ENCODE data around the gene EGFL6.

EGFL6 gene

GRCh38 chrX:13607996-13608365 lies 38.6 kb downstream of the EGFL6 start:
- Histone ChIP-seq H4K20me1 (ENCODE audit: insufficient read depth, low read length) (no peaks in the 10 kb centered on the region), H3K4me1 (ENCODE audit: low read length) (no peaks in the 10 kb centered on the region), H3K9ac (ENCODE audit: low read length) (no peak overlapping the region), H3K27ac (ENCODE audit: low read length) (no peak overlapping the region), H3K36me3 (replicated peaks; ENCODE audit: low read depth, low read length) (no peaks in the 10 kb centered on the region), H3K79me2 (ENCODE audit: low read length) (no peaks in the 10 kb centered on the region), H3K9me3 (ENCODE audit: insufficient read depth, low read length) (no peaks in the 10 kb centered on the region), H3K4me3 (ENCODE audit: low read length) (no peak overlapping the region), H2AFZ (ENCODE audit: low read depth, low read length) (no peak overlapping the region), H3K27me3 (ENCODE audit: low read depth, low read length) (no peaks in the 10 kb centered on the region), H3K4me2 (ENCODE audit: low read length) (no peak overlapping the region)
- TF ChIP-seq CTCF (IDR thresholded peaks at IDR 0.05; ENCODE audit: low read depth, low read length), result no peak

GRCh38 chrX:13614154-13614553 lies 44.8 kb downstream of the EGFL6 start:
- Histone ChIP-seq H3K9me3 (ENCODE audit: insufficient read depth, low read length) (no peaks in the 10 kb centered on the region), H3K4me1 (ENCODE audit: low read length) (peaks cover 19% of the 10 kb centered on the region), H3K9ac (ENCODE audit: low read length) (no peak overlapping the region), H4K20me1 (ENCODE audit: insufficient read depth, low read length) (no peaks in the 10 kb centered on the region), H3K79me2 (ENCODE audit: low read length) (no peaks in the 10 kb centered on the region), H3K27ac (ENCODE audit: low read length) (no peak overlapping the region), H3K4me2 (ENCODE audit: low read length) (no peak overlapping the region), H3K36me3 (replicated peaks; ENCODE audit: low read depth, low read length) (no peaks in the 10 kb centered on the region), H3K27me3 (ENCODE audit: low read depth, low read length) (no peaks in the 10 kb centered on the region), H3K4me3 (ENCODE audit: low read length) (no peak overlapping the region), H2AFZ (ENCODE audit: low read depth, low read length) (no peak overlapping the region)
- no peak for TF ChIP-seq EZH2phosphoT487 (IDR thresholded peaks at IDR 0.05; ENCODE audit: low read depth)
- TF ChIP-seq CTCF (IDR thresholded peaks at IDR 0.05; ENCODE audit: low read depth, low read length), result no peak

- no peak for TF ChIP-seq CTCF (IDR thresholded peaks at IDR 0.05; ENCODE audit: low read depth, low read length)
- TF ChIP-seq EZH2phosphoT487 (IDR thresholded peaks at IDR 0.05; ENCODE audit: low read depth), result no peak
- Histone ChIP-seq H3K27ac (ENCODE audit: low read length) (no peak overlapping the region), H3K36me3 (replicated peaks; ENCODE audit: low read depth, low read length) (no peaks in the 10 kb centered on the region), H4K20me1 (ENCODE audit: insufficient read depth, low read length) (no peaks in the 10 kb centered on the region), H3K9ac (ENCODE audit: low read length) (no peak overlapping the region), H3K4me1 (ENCODE audit: low read length) (peaks cover 16% of the 10 kb centered on the region), H3K27me3 (ENCODE audit: low read depth, low read length) (no peaks in the 10 kb centered on the region), H3K4me2 (ENCODE audit: low read length) (no peak overlapping the region), H3K79me2 (ENCODE audit: low read length) (no peaks in the 10 kb centered on the region), H3K4me3 (ENCODE audit: low read length) (no peak overlapping the region), H2AFZ (ENCODE audit: low read depth, low read length) (no peak overlapping the region), H3K9me3 (ENCODE audit: insufficient read depth, low read length) (no peaks in the 10 kb centered on the region)
These were observed 50.8 kb downstream of the EGFL6 start for GRCh38 chrX:13620207-13620606.

- H2AFZ ChIP-seq (ENCODE audit: low read depth, low read length), result no peak overlapping the region
- no peaks in the 10 kb centered on the region for H3K79me2 ChIP-seq (ENCODE audit: low read length)
- no peak overlapping the region for H3K4me2 ChIP-seq (ENCODE audit: low read length)
- peaks cover 11% of the 10 kb centered on the region for H3K4me1 ChIP-seq (ENCODE audit: low read length)
- no peak for TF ChIP-seq CTCF (IDR thresholded peaks at IDR 0.05; ENCODE audit: low read depth, low read length)
- no peak for TF ChIP-seq EZH2phosphoT487 (IDR thresholded peaks at IDR 0.05; ENCODE audit: low read depth)
- no peaks in the 10 kb centered on the region for H4K20me1 ChIP-seq (ENCODE audit: insufficient read depth, low read length)
- no peak overlapping the region for H3K9ac ChIP-seq (ENCODE audit: low read length)
- no peaks in the 10 kb centered on the region for H3K27me3 ChIP-seq (ENCODE audit: low read depth, low read length)
- no peak overlapping the region for H3K4me3 ChIP-seq (ENCODE audit: low read length)
- H3K9me3 ChIP-seq (ENCODE audit: insufficient read depth, low read length), result no peaks in the 10 kb centered on the region
- no peak overlapping the region for H3K27ac ChIP-seq (ENCODE audit: low read length)
- H3K36me3 ChIP-seq (replicated peaks; ENCODE audit: low read depth, low read length), result no peaks in the 10 kb centered on the region
These were observed 53.1 kb downstream of the EGFL6 start for GRCh38 chrX:13622401-13622964.
